ENCODE results near the gene GARS1.
"Not testable (repeated sequence)": the region's sequence is repeated elsewhere in the genome, so short reads cannot be mapped to it uniquely, and the experiment has no call there.

The GARS1 gene

DNA sequence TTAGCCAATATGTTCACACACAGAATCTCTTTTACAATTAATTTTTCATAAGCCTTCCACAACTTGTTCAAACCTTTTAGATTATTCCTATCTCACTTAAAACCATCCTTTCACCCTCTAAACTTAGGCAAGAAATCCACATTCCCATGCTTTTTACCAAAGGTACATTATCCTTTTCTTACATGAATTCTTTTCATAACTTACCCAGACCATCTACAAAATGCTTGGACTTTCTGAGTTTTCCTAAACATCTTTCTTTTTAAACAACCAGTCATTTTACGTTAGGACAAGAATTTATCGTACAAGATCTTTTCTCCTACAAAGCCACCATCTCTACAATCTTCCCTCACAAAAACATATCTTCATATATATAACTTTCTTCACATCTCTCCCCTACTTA lies 18.8 kb upstream of the GARS1 start:
- no peak for DNase-seq

DNA sequence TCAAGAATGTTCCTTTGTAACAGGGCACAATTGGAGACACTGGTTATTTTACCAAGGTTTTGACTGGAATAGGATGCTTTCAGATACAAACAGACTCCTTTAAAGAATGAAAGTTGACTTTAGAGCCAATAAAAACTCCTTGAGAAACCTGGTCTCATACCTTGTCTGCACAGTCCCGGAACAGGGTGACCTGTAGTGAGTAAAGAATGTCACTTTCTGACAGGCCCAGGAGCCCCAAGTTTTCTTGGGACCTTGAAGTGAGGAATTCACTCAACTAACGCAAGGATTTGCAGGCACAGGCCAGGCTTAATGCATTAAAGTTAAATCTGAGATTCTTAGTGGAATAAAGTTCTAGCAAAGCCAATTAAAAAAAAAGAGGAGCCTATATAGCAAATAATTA lies 11.5 kb upstream of the GARS1 start:
- DNase-seq = no peak

DNA sequence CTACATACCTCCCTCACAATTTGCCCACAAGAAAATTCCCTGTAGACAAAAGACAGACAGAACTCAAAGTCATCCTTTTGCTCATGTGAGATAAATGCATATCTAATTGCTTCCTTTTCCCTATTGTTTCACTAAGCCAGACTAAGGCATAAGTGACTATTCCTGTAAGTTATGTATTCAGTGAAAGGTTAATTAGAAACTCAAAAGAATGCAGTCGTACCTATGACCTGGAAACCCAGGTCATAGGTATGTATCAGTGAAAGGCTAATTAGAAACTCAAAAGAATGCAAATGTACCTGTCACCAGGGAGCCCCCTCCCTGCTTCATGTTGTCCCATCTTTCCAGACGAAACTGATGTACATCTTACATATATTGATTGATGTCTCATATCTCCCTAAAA lies 10.3 kb upstream of the GARS1 start:
- no peak for DNase-seq

DNA sequence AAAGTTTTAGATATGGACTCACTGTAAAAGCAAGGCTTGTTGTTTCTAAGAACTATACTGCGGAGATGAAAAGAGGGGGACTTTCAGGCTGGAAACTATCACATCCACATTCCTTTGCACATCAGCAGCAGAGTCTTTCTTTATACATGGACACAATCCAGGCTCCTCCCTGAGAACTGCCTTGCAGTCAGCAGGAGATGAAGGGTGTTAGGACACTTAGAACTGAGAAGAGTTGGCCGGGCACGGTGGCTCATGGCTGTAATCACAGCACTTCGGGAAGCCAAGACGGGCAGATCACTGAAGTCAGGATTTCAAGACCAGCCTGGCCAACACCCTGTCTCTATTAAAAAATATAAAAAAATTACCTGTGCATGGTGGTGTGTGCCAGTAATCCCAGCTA lies 9.7 kb upstream of the GARS1 start:
- no peak for DNase-seq

DNA sequence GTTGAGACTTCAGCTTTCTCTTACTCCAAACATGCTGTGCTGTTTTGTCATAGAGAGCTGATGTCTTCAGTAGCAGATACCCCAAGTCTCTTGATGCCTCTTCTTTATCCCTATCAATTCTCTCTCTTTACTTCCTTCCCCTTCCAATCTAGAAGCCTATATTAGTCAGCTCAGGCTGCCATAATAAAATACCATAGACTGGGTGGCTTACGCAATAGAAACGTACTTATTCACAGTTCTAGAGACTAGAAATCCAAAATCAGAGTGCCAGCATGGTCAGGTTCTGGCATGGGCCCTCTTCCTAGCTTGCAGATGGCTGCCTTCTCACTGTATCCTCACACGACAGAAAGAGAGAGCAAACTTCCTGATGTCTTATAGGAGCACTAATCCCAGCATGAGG lies 9.0 kb upstream of the GARS1 start:
- DNase-seq = no peak

DNA sequence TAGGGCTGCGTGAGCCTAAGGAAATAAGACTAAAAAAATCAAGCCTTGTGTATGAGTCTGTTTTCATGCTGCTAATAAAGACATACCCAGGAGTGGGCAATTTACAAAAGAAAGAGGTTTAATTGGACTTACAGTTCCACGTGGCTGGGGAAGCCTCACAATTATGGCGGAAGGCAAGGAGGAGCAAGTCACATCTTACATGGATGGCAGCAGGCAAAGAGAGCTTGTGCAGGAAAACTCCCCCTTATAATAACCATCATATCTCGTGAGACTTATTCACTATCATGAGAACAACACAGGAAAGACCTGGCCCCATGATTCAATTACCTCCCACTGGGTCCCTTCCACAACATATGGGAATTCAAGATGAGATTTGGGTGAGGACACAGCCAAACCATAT lies 7.1 kb upstream of the GARS1 start:
- not testable (repeated sequence) for DNase-seq

DNA sequence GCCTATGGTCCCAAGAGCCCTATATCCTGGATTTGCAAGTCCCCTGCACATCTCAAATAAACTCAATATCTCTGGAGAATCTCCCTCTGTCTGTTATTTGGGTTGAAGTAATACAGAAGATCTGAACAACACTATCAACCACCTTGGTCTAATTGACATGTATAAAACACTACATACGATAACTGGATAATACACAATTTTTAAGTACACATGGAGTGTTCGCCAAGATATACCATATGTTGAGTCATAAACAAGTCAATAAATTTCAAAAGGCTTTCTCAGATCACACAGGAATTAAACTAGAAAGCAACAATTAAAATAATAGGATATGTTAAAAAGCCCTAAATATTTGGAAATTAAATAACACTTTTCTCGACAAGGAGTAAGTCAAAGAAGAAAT lies 5.6 kb upstream of the GARS1 start:
- no peak for DNase-seq

DNA sequence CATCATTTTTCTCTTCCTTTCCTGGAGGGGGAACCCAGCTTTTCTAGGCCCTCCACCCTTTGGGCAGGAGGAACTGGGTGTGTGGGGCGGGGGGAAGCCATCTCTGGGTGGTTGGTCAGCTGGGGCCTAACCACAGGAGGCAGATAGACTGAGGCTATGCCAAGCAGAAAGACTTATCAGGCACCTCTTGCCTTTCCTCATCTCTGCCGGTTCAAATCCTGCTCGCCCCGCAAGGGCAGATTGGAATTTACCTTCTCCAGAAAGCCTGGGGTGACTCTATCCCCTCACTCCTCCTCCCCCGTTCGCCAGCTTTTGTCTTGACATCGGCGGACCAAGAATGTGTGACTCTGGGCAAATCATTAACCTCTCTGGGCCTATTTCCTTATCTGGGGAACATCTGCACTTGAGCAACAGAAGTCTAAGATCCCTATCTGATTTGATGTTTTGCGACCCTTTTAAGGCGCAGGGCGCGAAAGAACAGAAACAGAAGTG lies 584 bp upstream of the GARS1 start:
- DNase-seq = peak; percentile 74

DNA sequence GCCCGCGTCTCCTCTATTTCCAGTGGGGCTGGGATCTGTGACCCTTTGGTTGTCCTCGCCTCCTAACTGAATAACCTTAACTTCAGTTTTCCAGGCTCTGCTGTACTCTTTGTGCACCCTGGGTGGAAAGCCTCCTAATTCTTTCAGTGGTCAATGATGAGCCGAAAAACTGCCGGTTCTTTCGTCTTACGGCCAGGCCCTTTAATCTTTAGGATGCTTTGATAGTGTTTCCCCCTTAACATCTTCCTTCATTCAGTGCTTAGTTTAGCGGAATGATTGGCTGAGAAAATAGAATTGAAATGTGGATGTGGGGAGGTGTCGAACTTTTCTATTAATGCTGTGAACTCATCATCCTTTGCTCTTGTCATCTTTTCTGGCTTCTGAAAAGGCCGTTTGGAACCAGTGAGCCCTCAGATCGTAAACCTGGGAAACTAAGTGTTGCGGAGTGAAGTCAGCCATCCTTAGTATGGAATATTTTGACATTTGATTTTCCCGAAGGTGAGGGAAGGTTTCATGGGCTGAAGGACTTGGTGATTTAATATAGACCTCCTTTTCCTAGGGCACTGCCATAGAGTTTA lies 847 bp downstream of the GARS1 start:
- no peak for DNase-seq

DNA sequence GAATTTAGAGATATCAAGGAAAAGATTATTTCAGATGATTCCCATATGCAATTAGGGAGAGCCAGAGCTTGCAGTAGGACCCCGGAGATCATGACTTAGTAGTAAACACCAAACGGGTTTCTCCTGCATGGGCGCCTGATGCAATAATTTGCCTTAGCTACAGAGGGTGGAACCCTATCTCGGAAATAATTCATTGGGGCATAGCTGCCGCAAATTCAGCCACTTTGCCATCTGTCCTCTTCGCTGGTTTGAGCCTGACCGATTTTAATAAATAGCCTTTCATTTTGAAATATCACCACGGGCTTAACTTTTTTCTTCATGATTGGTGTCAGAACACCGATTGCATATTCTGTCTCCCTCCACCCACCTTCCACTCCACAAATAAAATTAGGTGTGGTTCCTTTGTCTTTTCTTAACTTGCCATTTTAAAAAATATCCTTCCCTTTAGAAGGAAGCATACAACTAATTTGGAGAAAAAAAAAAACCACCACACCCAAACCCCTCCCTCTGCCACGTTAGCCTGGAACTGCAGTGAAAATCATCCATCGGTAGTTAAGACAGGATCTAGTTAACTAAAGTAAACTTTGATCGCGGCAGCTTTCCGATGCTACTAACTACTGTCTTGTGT lies 1.4 kb downstream of the GARS1 start:
- no peak for DNase-seq

DNA sequence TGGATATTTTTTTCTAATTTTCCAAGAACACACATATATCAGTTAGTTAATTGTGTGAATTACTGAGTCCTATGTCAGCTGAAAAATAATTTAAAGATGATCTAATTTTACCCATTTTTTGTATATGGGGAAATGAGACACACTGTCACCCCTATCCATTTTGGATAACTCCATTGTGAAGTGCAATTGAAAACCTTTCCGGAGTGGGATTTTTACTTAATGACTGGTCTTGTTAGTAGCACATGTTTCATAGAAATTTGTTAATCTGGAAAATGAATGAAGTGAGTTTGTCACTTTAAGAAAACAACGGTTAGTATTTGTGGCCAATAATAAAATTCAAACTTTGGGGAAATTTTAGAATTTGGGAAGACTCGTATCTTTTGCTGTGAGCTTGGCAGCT lies 2.0 kb downstream of the GARS1 start:
- no peak for DNase-seq

DNA sequence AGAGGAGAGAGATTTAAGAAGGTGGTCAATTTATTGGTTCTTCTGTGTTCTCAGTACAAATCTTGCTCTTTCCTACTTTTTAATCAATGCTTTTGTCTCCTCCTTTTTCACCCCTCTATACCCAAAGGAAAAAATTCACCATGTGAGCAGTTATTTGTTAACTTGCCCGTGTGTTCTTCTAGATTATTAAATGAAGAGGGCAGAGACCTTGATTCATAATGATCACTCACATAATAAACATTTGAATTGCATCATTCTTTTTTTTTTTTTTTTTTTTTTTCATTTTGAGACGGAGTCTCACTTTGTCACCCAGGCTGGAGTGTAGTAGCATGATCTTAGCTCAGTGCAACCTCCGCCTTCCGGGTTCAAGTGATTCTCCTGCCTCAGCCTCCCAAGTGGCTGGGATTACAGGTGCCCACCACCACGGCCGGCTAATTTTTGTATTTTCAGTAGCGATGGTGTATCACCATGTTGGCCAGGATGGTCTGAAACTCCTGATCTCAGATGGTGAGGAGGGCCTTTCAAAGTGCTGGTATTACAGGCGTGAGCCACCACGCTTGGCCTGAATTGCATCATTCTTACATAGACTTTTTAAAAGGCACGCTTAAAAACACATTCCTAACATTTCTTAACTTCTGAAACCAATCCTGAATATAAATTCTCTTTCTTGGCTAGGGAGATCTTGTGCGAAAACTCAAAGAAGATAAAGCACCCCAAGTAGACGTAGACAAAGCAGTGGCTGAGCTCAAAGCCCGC lies 3.6 kb downstream of the GARS1 start:
- no peak for DNase-seq

DNA sequence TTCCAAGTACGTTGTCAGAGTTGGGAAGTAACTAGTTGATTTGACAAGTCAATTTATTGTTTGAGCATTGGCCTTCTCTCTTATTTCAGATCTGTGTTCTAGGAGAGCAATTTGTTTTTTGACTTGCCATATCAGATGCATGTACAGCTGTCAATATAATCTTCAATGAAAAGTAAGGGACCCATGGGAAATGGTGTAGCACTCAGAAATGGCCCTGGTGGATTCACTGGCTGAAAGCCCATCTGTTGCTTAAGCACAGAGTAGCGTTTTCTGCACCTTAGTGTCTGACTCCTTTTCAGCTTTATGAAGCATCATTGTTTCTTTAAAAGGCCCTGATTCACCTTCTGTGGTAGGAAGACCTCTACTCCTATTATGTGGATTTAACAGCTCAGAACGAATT lies 10.2 kb downstream of the GARS1 start:
- DNase-seq = no peak

DNA sequence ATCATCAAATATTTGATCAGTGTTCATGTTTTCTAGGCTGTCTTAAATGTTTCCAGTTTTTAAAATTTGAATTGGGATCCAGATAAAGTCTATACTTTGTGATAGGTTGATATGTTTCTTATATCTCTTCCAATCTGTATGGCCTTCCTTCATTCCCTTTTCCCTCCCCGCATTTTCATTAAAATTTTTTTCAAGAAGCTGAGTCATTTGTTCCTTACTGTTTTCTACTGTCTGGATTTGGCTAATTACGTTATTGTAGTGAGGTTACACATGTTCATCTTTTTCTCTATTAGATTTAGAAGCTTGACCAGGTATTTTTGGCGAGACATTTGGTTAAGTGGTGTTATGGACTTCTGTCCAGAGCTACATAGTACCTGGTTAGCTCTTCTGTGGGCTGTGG lies 11.2 kb downstream of the GARS1 start:
- DNase-seq = no peak

DNA sequence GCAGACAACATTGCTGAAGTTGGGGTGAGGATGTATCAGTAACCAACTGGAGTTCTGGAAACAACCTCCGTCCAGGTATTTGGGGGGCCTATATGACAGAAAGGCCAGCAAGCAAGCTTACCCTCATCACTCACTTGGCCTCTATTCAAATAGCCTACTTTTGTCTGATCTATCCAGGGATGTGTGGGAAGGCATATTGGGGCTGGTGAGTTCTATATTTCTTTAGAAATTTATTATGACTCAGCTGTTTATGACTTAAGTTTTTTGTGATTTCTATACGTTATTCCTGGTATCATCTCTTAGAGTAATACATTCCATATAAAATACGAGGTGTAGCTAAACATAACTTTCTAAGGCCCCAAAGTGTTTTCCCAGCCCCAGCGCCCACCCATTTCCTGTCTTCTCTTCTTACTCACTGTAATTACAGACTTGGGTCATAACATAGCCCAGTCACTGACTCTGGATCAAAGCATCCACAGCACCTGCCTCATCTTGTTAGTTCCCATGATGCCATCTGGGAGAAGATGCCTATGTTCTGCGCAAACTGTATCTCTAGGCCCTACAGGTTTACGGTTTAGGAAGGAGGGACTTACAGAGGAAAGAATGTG lies 18.1 kb downstream of the GARS1 start:
- no peak for DNase-seq

DNA sequence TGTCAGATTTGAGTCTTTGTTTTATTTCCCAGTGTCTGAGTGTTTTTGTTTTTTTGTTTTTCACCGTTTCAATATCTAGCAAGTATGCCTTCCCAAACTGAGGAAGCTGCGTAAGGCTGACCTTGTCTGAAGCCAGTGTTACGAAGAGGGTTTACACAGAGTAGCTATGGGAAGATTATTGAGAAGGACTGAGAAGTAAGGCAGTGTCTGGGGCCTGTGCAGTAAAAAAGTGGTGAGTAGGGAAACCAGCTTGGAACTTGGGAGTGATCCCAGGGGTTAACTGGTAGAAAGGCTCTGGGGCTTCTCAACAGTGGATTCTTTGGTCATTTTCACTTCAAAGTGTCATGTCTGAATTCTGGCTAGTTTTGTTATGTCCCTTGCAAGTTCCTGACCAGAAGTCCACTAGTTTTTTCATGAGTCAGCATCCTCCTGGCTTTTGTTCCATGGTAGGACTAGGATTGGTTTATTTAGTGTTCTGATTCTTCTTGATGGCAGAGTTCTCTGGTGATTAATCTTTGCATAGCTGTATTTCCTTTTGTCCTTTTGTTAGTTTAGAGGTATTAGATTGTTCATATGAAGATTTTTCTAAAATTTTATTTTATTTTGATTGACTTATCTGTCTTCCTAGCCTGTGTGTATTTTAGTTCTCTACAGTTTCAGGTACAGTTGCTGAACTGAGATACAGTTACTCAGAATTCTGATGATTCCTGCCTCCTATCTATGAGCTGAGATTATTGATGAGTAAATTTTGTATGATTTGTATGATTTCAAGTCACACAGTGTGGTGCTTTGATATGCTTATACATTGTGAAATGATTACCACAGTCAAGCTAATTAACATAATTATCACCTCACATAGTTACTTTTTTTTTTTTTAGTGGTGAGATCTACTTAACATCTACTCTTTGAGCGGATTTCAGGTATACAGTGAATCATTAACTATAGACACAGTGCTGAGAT lies 19.0 kb downstream of the GARS1 start:
- no peak for DNase-seq

DNA sequence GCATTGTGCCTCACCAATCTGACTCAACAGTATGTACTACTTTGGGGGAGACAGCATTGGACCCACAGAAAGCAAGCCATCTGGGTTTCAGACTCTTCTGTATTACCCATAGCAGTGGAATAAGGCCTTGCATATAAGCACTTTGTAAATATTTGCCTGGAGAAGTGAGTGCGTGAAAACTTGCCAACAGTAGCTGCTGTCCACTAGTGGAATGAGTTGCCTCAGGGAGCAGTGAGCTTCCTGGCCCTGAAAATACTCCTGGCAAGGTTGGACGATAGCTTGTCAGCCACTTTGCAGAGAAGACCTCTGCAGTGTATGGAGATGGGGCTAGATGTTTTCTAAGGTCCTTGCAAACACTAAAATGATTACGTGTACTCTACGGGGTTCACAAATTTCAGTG lies 21.6 kb downstream of the GARS1 start:
- no peak for DNase-seq

DNA sequence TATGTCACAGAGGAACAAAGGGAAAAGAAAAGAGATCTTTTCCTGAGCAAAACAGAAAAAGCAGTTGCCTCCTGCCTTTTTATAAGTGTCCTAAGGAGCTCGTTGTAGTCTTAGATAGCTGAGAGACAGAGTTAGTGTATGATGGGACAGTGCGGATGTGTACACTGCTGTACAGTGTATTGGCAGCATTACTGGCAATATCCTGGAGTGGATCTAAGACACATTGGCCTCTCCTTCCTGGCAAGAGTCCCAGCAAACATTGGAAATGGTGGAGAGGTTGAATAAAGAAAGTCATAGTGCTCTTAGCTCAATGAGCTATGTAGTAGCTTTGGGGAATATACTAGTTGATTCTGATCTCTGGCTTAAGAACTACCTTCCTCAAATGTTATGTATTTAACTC lies 22.7 kb downstream of the GARS1 start:
- no peak for DNase-seq

DNA sequence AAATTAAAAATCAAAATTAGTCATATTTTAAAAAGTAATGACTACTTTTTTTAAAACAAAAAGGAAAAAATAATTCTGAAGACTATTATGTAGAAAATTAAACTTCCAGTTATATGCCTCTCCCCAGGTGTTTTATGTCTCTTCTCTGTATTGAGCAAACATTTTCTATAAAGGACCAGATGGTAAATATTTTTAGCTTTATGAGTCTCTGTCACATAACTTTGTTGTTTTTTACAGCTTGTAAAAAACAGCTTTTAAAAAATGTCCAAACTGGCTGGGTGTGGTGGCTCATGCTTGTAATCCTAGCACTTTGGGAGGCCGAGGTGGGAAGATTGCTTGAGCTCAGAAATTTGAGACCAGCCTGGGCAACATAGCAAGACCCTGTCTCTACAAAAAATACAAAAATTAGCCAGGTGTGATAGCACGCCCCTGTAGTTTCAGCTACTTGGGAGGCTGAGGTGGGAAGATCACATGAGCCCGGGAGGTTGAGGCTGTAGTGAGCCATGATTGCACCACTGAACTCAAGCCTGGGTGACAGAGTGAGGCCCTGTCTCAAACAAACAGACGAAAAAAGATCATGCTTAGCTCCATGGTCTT lies 23.5 kb downstream of the GARS1 start:
- no peak for DNase-seq

DNA sequence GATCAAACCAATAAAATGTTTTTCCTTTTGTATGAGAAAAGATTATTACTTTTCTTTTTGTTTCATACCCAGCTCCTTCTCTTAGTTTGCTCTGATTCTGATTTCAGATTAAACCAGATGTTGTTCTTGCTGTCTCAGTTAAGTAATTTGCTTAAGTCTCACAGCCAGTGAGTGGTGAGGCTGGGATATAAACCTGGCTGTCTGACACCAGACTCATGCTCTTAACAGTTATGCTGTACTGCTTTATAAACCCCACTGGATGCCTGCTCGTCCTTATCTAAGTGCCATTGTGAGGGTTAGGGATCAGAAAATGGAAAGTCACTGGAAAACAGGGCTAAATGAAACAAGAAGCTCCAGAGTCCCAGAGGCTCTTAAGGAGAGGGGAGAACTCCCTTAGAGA lies 24.3 kb downstream of the GARS1 start:
- no peak for DNase-seq

DNA sequence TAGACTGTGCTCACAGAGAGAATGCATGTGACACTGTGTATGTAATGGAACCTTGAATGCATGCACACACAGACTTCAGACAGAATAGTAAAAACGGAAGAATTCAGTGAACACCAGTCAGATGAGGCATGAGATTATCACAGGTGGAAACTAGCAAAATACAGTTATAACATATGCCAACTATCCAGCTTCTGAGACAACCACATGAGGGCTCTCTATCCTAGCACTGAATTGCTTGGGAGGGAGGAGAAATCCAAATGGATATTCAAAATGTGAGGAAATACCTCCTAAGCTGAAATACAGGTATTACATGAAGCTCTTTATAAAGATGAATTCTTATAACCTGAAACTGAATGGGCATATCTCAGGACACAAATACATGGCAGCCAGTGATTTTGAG lies 30.6 kb downstream of the GARS1 start:
- DNase-seq = no peak

DNA sequence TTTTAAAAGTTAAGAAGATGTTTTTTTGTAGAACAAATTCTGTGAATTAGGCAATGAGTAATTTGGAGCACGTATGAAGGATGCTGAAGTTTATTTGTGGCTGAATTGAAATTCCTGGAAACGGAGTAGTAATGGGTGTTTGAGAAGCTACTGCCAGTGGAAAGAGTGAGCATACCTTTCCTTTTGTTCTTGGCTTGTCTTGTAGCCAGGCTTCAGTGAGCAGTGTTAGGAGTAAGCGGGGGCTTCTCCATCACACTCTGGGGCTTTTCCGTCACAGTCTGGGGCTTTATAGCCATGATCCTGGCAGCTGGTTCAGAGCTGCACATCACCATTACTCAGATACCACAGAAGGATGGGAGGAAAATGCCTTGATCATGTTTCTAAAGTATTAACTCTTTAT lies 32.3 kb downstream of the GARS1 start:
- no peak for DNase-seq

Measured in activated effector memory CD4-positive, alpha-beta T cell treated with anti-CD3 and anti-CD28 coated beads, Interleukin-2, amount 50 U/mL, for 16 hours (primary cell).